Measurements from ENCODE around the gene PAF1. TPM values are rescaled to one million over a fixed set of nuclear protein-coding genes. Genes with fewer than 3 reads are reported as not detected.

Gene PAF1
- 40.8 TPM for total RNA-seq (2013)
- polyA plus RNA-seq (10 to 100 TPM; 22.7 to 37.8 (median 25.2) TPM), polyA minus RNA-seq (46.1 and 60.2 TPM in 2 replicates), total RNA-seq (18.0 to 68.7 (median 54.6) reads per million in 11 experiments)

DNA sequence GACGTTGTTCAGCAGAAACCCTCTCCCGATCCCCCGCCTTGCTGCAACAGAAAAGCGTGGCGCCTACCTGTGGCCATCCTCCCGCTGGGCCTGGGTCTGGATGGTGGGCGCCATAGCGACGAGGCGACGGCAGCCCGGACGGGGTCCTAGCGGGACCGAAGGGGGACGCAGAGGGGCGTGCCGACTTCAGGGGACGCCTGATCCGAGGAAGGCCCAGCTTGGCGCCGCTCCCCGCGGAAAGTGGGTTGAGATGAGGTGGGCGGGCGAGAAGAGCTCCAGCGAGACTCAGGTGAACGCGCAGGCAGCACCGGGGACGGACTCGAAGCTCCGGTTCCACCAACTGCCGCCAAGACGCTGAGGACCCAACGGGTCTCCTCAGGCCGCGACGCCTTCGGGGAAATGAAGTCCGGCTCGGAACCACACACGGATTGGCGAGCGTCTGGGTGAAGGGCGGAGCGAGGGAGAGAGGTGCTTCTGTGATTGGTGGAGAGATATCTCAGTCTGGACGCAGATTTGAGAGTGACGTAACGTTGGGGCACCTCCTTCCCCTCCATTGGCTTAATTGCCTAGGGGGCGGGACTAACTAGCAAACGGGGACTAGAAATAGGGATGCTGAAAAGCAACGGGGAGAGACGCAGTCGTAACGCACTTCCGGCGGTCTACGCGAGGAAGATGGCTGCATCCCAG lies at the start of gene PAF1, which contains the start of gene MED29:
Gene PAF1 (minus strand): TSS at position 356 of the 687 bp plus-strand sequence. CDS start 242 bp downstream, at position 114.
Gene MED29 (plus strand): TSS at position 628 of the 687 bp plus-strand sequence. CDS start 45 bp downstream, at position 673.
- Histone ChIP-seq H3K9ac (ENCODE audit: insufficient read depth, low read length, poor library complexity, severe bottlenecking) (peak within 1 kb of the TSS; percentile 93), H2AFZ (ENCODE audit: insufficient read depth, low read depth, low read length, poor library complexity, severe bottlenecking) (peak within 1 kb of the TSS; percentile 79), H3K27me3 (ENCODE audit: control insufficient read depth in 2 of 2, insufficient read depth in 2 of 2, low read length in 2 of 2) (no peaks in the 10 kb centered on the region), H3K36me3 (replicated peaks in 1 of 2; ENCODE audit: control insufficient read depth in 1 of 2, insufficient read depth in 2 of 2, low read length in 2 of 2) (peaks cover 43 to 62% of the 10 kb centered on the region in 2 donors), H3K79me2 (ENCODE audit: insufficient read depth, low read length) (peaks cover 49% of the 10 kb centered on the region), H3K4me1 (ENCODE audit: control insufficient read depth in 1 of 2, insufficient read depth in 2 of 2, low read length in 2 of 2) (peaks cover 21 to 22% of the 10 kb centered on the region in 2 donors), H3K4me3 (replicated peaks in 1 of 3; ENCODE audit: low read depth in 2 of 3, low read length in 3 of 3) (peak within 1 kb of the TSS; percentile 77 to 97 (median 79)), H3K4me2 (replicated peaks; ENCODE audit: extremely low read depth, low read length, poor library complexity, severe bottlenecking) (peak within 1 kb of the TSS; percentile 89), H3K27ac (ENCODE audit: low read depth in 1 of 2, low read length in 2 of 2) (peak within 1 kb of the TSS; percentile 85 to 91), H3K9me3 (replicated peaks in 1 of 2; ENCODE audit: control insufficient read depth in 1 of 2, insufficient read depth in 1 of 2, low read length in 2 of 2) (no peaks in the 10 kb centered on the region), H4K20me1 (ENCODE audit: insufficient read depth, low read length) (no peaks in the 10 kb centered on the region)
- Mint-ChIP-seq H3K4me3 (peak within 1 kb of the TSS; percentile 89 to 96), H3K4me1 (peaks cover 19% of the 10 kb centered on the region), H3K27me3 (ENCODE audit: low read depth in 3 of 3) (peaks cover 0 to 3% (median 0%) of the 10 kb centered on the region in 3 donors), H3K27ac (peak within 1 kb of the TSS; percentile 97 to 99 (median 98)), H3K9me3 (no peaks in the 10 kb centered on the region), H3K36me3 (peaks cover 46 to 68% of the 10 kb centered on the region in 2 donors)
- WGBS (ENCODE audit: insufficient coverage), result under 1% methylated on average over 48 of the region's 60 CpGs
- TF ChIP-seq, protein P1, sequence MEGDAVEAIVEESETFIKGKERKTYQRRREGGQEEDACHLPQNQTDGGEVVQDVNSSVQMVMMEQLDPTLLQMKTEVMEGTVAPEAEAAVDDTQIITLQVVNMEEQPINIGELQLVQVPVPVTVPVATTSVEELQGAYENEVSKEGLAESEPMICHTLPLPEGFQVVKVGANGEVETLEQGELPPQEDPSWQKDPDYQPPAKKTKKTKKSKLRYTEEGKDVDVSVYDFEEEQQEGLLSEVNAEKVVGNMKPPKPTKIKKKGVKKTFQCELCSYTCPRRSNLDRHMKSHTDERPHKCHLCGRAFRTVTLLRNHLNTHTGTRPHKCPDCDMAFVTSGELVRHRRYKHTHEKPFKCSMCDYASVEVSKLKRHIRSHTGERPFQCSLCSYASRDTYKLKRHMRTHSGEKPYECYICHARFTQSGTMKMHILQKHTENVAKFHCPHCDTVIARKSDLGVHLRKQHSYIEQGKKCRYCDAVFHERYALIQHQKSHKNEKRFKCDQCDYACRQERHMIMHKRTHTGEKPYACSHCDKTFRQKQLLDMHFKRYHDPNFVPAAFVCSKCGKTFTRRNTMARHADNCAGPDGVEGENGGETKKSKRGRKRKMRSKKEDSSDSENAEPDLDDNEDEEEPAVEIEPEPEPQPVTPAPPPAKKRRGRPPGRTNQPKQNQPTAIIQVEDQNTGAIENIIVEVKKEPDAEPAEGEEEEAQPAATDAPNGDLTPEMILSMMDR (IDR thresholded peaks at IDR 0.05), result no peak
- DNase-seq, result peak; percentile 99 to 100 (median 99)
- intact Hi-C loops (cut with micrococcal nuclease), result loop anchor here (1.0 to 10.0 kb wide), 4 partner anchors 45 to 144 kb away; partner anchors contain the start of genes EID2B (in 2 of the 2) and SAMD4B (in 1 of the 2)

DNA sequence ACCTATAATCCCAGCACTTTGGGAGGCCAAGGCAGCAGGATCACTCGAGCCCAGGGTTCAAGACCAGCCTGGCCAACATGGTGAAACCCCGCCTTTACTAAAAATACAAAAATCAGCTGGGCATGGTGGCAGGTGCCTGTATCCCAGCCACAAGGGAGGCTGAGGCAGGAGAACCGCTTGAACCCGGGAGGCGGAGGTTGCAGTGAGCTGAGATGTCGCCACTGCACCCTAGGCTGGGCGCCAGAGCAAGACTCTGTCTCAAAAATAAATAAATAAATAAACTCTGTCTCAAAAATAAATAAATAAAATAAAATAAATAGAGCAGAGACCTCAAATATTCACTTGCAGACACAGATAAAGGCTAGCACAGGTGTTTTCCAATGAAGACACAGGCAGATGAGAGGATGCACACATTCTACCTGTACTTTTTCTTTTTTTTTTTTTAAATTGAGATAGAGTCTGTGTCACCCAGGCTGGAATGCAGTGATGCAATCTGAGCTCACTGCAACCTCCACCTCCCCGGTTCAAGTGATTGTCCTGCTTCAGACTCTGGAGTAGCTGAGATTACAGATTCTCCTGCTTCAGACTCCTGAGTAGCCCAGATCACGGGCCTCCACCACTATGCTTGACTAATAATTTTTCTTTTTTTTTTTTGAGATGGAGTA lies 47.5 kb upstream of the PAF1 start:
- Mint-ChIP-seq H3K4me1 (peaks cover 31% of the 10 kb centered on the region), H3K36me3 (peaks cover 17 to 18% of the 10 kb centered on the region in 2 donors), H3K27me3 (ENCODE audit: low read depth in 3 of 3) (peaks cover 6 to 15% (median 12%) of the 10 kb centered on the region in 3 donors), H3K4me3 (no peak overlapping the region), H3K9me3 (peaks cover 0 to 2% (median 0%) of the 10 kb centered on the region in 7 donors), H3K27ac (no peak overlapping the region)
- Histone ChIP-seq H3K79me2 (ENCODE audit: insufficient read depth, low read length) (peaks cover 24% of the 10 kb centered on the region), H4K20me1 (ENCODE audit: insufficient read depth, low read length) (peaks cover 19% of the 10 kb centered on the region), H3K27me3 (ENCODE audit: control insufficient read depth in 2 of 2, insufficient read depth in 2 of 2, low read length in 2 of 2) (peaks cover 0 to 2% of the 10 kb centered on the region in 2 donors), H3K9ac (ENCODE audit: insufficient read depth, low read length, poor library complexity, severe bottlenecking) (no peak overlapping the region), H3K4me2 (replicated peaks; ENCODE audit: extremely low read depth, low read length, poor library complexity, severe bottlenecking) (no peak overlapping the region), H3K4me3 (replicated peaks in 1 of 3; ENCODE audit: low read depth in 2 of 3, low read length in 3 of 3) (no peak overlapping the region), H3K36me3 (replicated peaks in 1 of 2; ENCODE audit: control insufficient read depth in 1 of 2, insufficient read depth in 2 of 2, low read length in 2 of 2) (peaks cover 13 to 14% of the 10 kb centered on the region in 2 donors), H3K4me1 (ENCODE audit: control insufficient read depth in 1 of 2, insufficient read depth in 2 of 2, low read length in 2 of 2) (peaks cover 24 to 27% of the 10 kb centered on the region in 2 donors), H3K27ac (ENCODE audit: low read depth in 1 of 2, low read length in 2 of 2) (no peak overlapping the region), H2AFZ (ENCODE audit: insufficient read depth, low read depth, low read length, poor library complexity, severe bottlenecking) (no peak overlapping the region), H3K9me3 (replicated peaks in 1 of 2; ENCODE audit: control insufficient read depth in 1 of 2, insufficient read depth in 1 of 2, low read length in 2 of 2) (no peaks in the 10 kb centered on the region)
- no peak for DNase-seq
- intact Hi-C loops (cut with micrococcal nuclease), result loop anchor here (5.0 kb wide), 2 partner anchors 94 to 96 kb away; partner anchors contain the start of genes EID2B (in 1 of the 2) and SAMD4B (in 1 of the 2)
- TF ChIP-seq, protein P1 (IDR thresholded peaks at IDR 0.05), result no peak
- WGBS (ENCODE audit: insufficient coverage), result 100% methylated on average over 2 of the region's 9 CpGs
